T-helper 2 cell treated with Interferon-gamma antibody and Interleukin-4, amounts not matched to agents 5 μg/mL and 100 μg/mL, for 36 hours (primary cell): ENCODE data around the gene TENT5C.

Experiments
- DNase-seq: peaks from one replicate; pipeline ENCODE4 v3.0.0; 2021; ENCODE audit warnings: low spot score
- H3K27ac Mint-ChIP-seq: one replicate; pipeline ENCODE4 v1.8.0; 2021; ENCODE audit warnings: mild to moderate bottlenecking, mixed read lengths
- H3K27me3 Mint-ChIP-seq: one replicate; pipeline ENCODE4 v1.8.0; 2021; ENCODE audit warnings: low read depth, mixed read lengths
- H3K36me3 Mint-ChIP-seq: one replicate; pipeline ENCODE4 v1.8.0; 2021; ENCODE audit warnings: low read depth, mixed read lengths
- H3K4me1 Mint-ChIP-seq: one replicate; pipeline ENCODE4 v1.8.0; 2021; ENCODE audit warnings: low read depth, mixed read lengths
- H3K4me3 Mint-ChIP-seq: one replicate; pipeline ENCODE4 v1.8.0; 2022; ENCODE audit warnings: mild to moderate bottlenecking, moderate library complexity, mixed read lengths
- H3K9me3 Mint-ChIP-seq: one replicate; pipeline ENCODE4 v1.8.0; 2021; ENCODE audit warnings: mixed read lengths

The TENT5C gene

GRCh38 chr1:117620440-117620839 is 14.6 kb downstream of the TENT5C start:
- Mint-ChIP-seq H3K27me3 (no peaks in the 10 kb centered on the region), H3K36me3 (peaks cover 31% of the 10 kb centered on the region), H3K9me3 (no peaks in the 10 kb centered on the region), H3K4me1 (peaks cover 29% of the 10 kb centered on the region), H3K4me3 (no peak overlapping the region), H3K27ac (no peak overlapping the region)
- no peak for DNase-seq

- no peak for DNase-seq
- H3K27me3 Mint-ChIP-seq: no peaks in the 10 kb centered on the region
- H3K4me3 Mint-ChIP-seq: no peak overlapping the region
- no peaks in the 10 kb centered on the region for H3K9me3 Mint-ChIP-seq
- peaks cover 34% of the 10 kb centered on the region for H3K36me3 Mint-ChIP-seq
- no peak overlapping the region for H3K27ac Mint-ChIP-seq
- H3K4me1 Mint-ChIP-seq: peaks cover 21% of the 10 kb centered on the region
These were observed 15.5 kb downstream of the TENT5C start for GRCh38 chr1:117621316-117621715.

DNA sequence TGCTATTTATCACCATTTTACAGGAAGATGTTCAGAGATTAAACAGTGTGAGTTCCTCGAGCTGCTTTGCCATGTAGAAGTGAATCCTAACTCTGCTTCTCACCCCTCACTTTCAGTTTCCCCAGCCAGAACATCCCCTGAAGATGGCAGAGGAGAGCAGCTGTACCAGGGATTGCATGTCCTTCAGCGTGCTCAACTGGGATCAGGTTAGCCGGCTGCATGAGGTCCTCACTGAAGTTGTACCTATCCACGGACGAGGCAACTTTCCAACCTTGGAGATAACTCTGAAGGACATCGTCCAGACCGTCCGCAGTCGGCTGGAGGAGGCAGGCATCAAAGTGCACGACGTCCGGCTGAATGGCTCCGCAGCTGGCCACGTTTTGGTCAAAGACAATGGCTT is 16.9 kb downstream of the TENT5C start:
- peaks cover 3% of the 10 kb centered on the region for H3K27me3 Mint-ChIP-seq
- H3K9me3 Mint-ChIP-seq: no peaks in the 10 kb centered on the region
- H3K4me1 Mint-ChIP-seq: peaks cover 18% of the 10 kb centered on the region
- H3K27ac Mint-ChIP-seq: no peak overlapping the region
- no peak for DNase-seq
- H3K4me3 Mint-ChIP-seq: no peak overlapping the region
- H3K36me3 Mint-ChIP-seq: peaks cover 34% of the 10 kb centered on the region

DNA sequence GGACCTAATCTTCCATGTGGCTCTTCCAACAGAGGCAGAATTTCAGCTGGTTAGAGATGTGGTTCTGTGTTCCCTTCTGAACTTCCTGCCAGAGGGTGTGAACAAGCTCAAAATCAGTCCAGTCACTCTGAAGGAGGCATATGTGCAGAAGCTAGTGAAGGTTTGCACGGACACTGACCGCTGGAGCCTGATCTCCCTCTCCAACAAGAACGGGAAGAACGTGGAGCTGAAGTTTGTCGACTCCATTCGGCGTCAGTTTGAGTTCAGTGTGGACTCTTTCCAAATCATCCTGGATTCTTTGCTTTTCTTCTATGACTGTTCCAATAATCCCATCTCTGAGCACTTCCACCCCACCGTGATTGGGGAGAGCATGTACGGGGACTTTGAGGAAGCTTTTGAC is 17.3 kb downstream of the TENT5C start:
- no peak for DNase-seq
- peaks cover 34% of the 10 kb centered on the region for H3K36me3 Mint-ChIP-seq
- no peak overlapping the region for H3K4me3 Mint-ChIP-seq
- peaks cover 3% of the 10 kb centered on the region for H3K27me3 Mint-ChIP-seq
- peaks cover 16% of the 10 kb centered on the region for H3K4me1 Mint-ChIP-seq
- no peak overlapping the region for H3K27ac Mint-ChIP-seq
- no peaks in the 10 kb centered on the region for H3K9me3 Mint-ChIP-seq

DNA sequence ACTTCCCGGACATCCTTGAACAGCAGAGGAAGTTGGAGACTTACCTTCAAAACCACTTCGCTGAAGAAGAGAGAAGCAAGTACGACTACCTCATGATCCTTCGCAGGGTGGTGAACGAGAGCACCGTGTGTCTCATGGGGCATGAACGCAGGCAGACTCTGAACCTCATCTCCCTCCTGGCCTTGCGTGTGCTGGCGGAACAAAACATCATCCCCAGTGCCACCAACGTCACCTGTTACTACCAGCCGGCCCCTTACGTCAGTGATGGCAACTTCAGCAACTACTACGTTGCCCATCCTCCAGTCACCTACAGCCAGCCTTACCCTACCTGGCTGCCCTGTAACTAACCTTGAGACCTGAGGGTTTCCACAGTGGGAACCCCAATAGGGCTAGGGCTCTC is 17.9 kb downstream of the TENT5C start:
- peaks cover 13% of the 10 kb centered on the region for H3K4me1 Mint-ChIP-seq
- no peaks in the 10 kb centered on the region for H3K9me3 Mint-ChIP-seq
- H3K27ac Mint-ChIP-seq: no peak overlapping the region
- DNase-seq: no peak
- peaks cover 34% of the 10 kb centered on the region for H3K36me3 Mint-ChIP-seq
- H3K27me3 Mint-ChIP-seq: peaks cover 3% of the 10 kb centered on the region
- no peak overlapping the region for H3K4me3 Mint-ChIP-seq

- Mint-ChIP-seq H3K27me3 (peaks cover 5% of the 10 kb centered on the region), H3K4me1 (peaks cover 17% of the 10 kb centered on the region), H3K9me3 (no peaks in the 10 kb centered on the region), H3K27ac (no peak overlapping the region), H3K4me3 (no peak overlapping the region), H3K36me3 (peaks cover 35% of the 10 kb centered on the region)
- no peak for DNase-seq
These were observed 21.8 kb downstream of the TENT5C start for GRCh38 chr1:117627546-117628130.

DNA sequence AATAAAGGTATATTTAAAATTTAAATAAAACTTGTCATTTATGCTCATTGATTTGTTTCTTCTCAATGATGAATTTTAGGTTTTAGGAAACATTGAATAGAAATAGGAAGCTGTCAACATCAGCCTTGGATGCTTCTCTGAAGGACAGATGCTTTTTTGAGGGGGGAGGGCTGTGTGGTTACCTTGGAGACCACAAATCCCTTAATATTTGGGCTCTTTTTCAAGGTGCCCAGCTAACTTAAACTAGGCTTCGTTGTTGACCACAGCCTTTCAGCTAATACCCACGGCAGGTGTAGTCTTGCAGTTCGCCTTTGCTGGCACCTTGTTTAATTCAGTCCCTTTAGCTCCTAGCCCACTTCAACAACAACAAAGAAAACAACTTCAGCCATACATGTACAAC is 22.5 kb downstream of the TENT5C start:
- Mint-ChIP-seq H3K9me3 (no peaks in the 10 kb centered on the region), H3K27me3 (peaks cover 5% of the 10 kb centered on the region), H3K36me3 (peaks cover 30% of the 10 kb centered on the region), H3K4me3 (no peak overlapping the region), H3K4me1 (peaks cover 21% of the 10 kb centered on the region), H3K27ac (no peak overlapping the region)
- DNase-seq: no peak

DNA sequence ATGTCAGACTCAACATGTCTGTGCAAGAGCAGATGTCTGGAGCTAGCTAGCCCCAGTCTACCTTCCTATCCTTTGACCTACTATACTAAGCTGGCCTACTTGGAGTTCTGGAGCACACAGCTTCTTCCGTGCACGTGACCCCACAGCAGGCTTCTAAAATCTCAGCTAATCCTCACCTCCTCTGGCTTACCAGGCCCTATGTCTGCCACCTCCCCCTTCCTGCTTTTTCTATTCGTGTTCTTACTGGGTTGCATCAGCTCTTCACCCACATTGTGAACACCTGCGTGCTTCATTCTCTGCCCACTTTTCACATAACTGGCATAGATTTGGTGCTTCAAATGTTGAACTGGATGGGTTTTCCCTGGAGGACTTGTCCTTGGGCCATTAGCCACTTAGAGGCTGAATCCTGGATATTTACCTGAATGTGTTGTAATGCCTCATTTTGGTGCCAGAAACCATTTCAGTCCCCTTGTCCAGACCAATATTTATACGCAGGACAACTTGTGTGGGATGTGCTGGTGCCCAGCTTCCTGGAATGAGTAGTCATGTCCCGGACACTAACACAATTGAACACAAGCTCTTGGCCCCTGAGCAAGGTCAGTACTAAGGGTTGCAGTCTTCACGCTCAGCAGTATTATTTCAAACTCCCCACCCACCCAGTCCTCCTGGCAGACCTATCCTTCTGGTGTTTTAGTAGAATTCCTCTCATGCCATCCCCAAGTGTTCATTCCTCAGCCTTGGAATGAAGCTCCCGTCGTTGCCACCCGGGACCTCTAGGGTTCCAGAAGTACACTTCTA is 24.0 kb downstream of the TENT5C start:
- H3K4me1 Mint-ChIP-seq: peaks cover 23% of the 10 kb centered on the region
- peaks cover 8% of the 10 kb centered on the region for H3K27me3 Mint-ChIP-seq
- no peaks in the 10 kb centered on the region for H3K9me3 Mint-ChIP-seq
- H3K4me3 Mint-ChIP-seq: no peak overlapping the region
- DNase-seq: no peak
- peaks cover 16% of the 10 kb centered on the region for H3K36me3 Mint-ChIP-seq
- no peak overlapping the region for H3K27ac Mint-ChIP-seq

DNA sequence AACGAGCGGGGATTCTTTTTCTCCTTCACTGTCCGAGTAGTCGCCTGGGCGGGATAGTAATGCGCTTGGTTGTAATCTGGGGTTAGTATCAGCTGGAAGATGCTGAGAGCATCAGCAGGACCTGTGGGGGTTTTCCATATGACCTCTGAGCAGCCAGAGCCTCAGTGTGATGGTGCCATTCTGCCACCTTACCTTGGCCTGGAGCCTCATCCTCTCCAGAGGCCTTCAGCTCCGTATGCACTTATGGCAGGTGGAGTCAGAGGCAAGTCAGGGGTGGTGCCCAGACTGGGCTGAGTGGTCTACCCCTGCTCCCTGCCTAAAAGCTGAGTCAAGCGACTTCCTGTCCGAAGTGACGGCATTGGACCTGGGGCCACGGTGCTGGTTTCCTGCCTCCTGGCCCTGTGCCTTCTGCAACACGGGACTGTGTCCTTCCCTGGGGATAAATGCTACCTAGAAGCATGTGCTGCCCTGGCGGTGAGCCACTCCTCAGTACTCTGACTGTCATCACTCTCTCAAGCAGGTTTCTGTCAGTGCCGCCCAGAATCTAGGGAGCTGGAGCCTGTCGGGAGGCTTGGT is 24.7 kb downstream of the TENT5C start:
- Mint-ChIP-seq H3K27me3 (peaks cover 8% of the 10 kb centered on the region), H3K36me3 (peaks cover 12% of the 10 kb centered on the region), H3K9me3 (no peaks in the 10 kb centered on the region), H3K4me1 (peaks cover 25% of the 10 kb centered on the region), H3K27ac (no peak overlapping the region), H3K4me3 (no peak overlapping the region)
- no peak for DNase-seq

- H3K4me1 Mint-ChIP-seq: peaks cover 32% of the 10 kb centered on the region
- no peak overlapping the region for H3K27ac Mint-ChIP-seq
- no peaks in the 10 kb centered on the region for H3K9me3 Mint-ChIP-seq
- H3K27me3 Mint-ChIP-seq: peaks cover 15% of the 10 kb centered on the region
- DNase-seq: no peak
- H3K36me3 Mint-ChIP-seq: peaks cover 5% of the 10 kb centered on the region
- H3K4me3 Mint-ChIP-seq: no peak overlapping the region
These were observed 25.7 kb downstream of the TENT5C start for GRCh38 chr1:117631359-117632160.

GRCh38 chr1:117632269-117633067 is 26.6 kb downstream of the TENT5C start:
- Mint-ChIP-seq H3K4me3 (no peak overlapping the region), H3K4me1 (peaks cover 37% of the 10 kb centered on the region), H3K27ac (no peak overlapping the region), H3K27me3 (peaks cover 20% of the 10 kb centered on the region), H3K36me3 (peaks cover 5% of the 10 kb centered on the region), H3K9me3 (no peaks in the 10 kb centered on the region)
- DNase-seq: no peak

DNA sequence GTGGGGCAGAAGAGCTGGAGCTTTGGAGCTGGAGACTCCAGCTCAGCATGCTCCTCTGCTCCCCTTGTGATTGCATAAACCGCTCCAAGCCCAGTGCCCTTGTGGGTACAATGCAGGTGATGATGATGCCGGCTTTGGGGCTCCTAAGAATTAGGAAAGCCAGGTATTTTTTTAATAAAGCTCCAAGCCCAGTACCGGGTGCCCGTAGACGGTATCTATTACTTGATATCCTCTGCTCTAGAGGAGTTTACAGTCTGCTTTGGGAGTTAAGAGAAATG is 27.2 kb downstream of the TENT5C start:
- Mint-ChIP-seq H3K27ac (no peak overlapping the region), H3K27me3 (peaks cover 21% of the 10 kb centered on the region), H3K4me3 (no peak overlapping the region), H3K4me1 (peaks cover 36% of the 10 kb centered on the region), H3K9me3 (no peaks in the 10 kb centered on the region), H3K36me3 (peaks cover 5% of the 10 kb centered on the region)
- DNase-seq: no peak

GRCh38 chr1:117633423-117633822 is 27.6 kb downstream of the TENT5C start:
- no peak overlapping the region for H3K4me3 Mint-ChIP-seq

More at GRCh38 chr1:117633423-117633822, 27.6 kb downstream of the TENT5C start:
- H3K9me3 Mint-ChIP-seq: no peaks in the 10 kb centered on the region
- peaks cover 36% of the 10 kb centered on the region for H3K4me1 Mint-ChIP-seq
- H3K27me3 Mint-ChIP-seq: peaks cover 23% of the 10 kb centered on the region
- H3K36me3 Mint-ChIP-seq: peaks cover 5% of the 10 kb centered on the region
- no peak for DNase-seq
- no peak overlapping the region for H3K27ac Mint-ChIP-seq
